Astrocyte of the spinal cord (primary cell): Measurements from ENCODE around the gene FCN1.

Experiments
- DNase-seq: peaks from one replicate; pipeline ENCODE4 v3.0.0; 2011; ENCODE audit warnings: low read depth, low spot score
- H3K4me3 ChIP-seq: 2 replicates; pipeline ENCODE4 v1.5.1; 2011; ENCODE audit warnings: low read depth, mild to moderate bottlenecking, low read length, moderate library complexity
- in situ Hi-C: cut with HindIII; loops from 2 replicates; pipeline ENCODE4 v1.10.0; 2017; ENCODE audit warnings: low sequenced_read_pairs
- TF ChIP-seq, protein P1 (sequence below): IDR thresholded peaks from 2 replicates; pipeline ENCODE4 v1.5.1; 2012; ENCODE audit warnings: low read depth, mild to moderate bottlenecking, low read length, inconsistent platforms

The FCN1 gene

DNA sequence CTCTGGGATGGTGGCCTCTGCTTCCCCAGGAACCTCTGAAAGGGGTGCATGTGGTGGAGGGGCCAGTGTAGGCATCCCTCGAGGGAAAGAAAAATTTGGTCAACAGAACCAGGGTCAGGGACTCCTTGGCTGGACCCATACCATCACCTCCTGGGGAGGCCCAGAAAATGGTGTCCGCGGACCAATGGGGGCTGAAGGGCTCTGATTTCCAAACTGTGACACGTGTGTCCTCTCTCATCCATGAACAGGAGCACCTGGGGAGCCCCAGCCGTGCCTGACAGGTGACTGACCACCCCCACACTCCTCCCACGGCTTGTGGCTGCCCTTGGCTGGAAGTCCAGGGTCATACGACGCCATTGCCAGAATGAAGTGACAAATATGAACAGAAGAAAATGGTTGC is 33.2 kb downstream of the FCN1 start:
- in situ Hi-C loops: no loop called here
- TF ChIP-seq, protein P1, sequence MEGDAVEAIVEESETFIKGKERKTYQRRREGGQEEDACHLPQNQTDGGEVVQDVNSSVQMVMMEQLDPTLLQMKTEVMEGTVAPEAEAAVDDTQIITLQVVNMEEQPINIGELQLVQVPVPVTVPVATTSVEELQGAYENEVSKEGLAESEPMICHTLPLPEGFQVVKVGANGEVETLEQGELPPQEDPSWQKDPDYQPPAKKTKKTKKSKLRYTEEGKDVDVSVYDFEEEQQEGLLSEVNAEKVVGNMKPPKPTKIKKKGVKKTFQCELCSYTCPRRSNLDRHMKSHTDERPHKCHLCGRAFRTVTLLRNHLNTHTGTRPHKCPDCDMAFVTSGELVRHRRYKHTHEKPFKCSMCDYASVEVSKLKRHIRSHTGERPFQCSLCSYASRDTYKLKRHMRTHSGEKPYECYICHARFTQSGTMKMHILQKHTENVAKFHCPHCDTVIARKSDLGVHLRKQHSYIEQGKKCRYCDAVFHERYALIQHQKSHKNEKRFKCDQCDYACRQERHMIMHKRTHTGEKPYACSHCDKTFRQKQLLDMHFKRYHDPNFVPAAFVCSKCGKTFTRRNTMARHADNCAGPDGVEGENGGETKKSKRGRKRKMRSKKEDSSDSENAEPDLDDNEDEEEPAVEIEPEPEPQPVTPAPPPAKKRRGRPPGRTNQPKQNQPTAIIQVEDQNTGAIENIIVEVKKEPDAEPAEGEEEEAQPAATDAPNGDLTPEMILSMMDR: no peak
- H3K4me3 ChIP-seq: no peak overlapping the region
- no peak for DNase-seq

DNA sequence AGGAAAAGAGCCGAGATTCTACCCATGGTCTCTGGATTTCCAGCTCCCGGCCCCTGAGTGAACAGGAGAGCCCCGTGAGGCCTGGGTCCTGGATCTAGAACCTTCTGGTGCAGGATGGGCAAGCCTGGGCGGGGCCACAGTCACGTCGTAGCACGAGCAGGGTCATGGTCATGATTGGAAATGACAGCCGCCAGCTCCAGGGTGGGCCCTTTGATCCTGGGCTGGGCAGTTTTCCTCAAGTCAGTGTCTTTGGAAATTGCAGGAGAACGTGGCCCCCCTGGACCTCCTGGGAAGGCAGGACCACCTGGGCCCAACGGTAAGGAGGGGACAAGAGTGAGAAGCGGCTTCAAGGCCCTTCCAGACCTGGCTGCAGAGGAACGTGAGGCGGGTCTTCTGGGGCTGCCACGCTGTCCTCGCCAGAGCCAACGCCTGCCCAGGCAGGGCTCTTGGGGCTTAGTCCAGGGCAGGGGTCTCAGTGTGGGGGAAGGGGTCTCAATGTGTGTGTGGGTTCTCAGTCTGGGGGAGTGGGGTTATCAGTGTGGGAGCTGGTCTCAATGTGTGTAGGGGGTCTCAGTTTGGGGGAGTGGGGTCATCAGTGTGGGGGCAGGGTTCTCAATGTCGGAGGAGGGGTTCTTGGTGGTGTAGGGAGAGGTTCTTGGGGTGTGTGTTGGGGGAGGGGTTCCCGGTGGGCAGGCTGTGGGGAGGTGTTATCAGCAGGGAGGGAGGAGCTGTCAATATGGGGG is 34.5 kb downstream of the FCN1 start:
- H3K4me3 ChIP-seq: no peak overlapping the region
- TF ChIP-seq, protein P1: no peak
- in situ Hi-C loops: no loop called here
- no peak for DNase-seq

DNA sequence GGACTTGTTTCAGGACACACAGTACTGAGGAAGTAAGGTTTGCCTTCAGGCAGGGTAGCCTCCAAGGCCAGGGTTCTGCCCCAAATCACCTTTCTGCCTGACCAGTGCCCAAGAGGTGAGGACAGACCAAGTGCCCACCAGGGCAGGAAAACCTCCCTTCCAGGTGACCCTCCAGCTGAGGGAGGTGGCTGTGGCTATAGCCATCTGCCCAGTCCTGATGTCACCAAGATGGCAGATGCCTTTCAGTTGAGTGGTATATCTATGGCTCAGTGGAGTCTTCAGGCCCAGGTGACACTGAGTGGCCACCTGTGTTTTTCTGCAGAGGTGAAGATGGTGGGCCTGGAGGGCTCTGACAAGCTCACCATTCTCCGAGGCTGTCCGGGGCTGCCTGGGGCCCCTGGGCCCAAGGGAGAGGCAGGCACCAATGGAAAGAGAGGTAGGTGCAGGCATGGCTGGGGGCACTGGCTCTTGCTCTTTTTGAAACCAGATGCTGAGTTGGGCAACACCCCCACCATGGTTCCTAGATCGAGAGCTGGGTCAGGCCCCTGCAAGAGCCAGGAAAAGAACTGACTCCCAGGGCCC is 35.4 kb downstream of the FCN1 start:
- H3K4me3 ChIP-seq: no peak overlapping the region
- in situ Hi-C loops: no loop called here
- DNase-seq: no peak
- TF ChIP-seq, protein P1: no peak

DNA sequence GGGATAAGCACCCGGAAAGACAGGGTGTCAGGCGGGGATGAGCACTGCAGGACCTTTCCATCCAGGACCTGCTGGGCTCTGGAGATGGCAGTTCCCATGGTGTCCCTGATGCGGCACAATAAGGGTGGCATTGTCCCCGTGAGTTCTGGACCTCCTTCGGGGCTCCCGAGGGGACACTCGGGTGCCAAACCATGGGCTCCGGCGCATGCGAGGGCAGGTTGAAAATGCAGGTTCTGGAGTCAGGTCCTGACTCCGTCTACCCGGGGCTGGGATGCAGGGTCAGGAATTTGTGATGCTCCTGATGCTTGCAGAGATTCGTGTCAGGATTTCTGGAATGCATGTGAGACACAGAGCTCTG is 36.4 kb downstream of the FCN1 start:
- TF ChIP-seq, protein P1: no peak
- in situ Hi-C loops: no loop called here
- DNase-seq: no peak
- no peak overlapping the region for H3K4me3 ChIP-seq

DNA sequence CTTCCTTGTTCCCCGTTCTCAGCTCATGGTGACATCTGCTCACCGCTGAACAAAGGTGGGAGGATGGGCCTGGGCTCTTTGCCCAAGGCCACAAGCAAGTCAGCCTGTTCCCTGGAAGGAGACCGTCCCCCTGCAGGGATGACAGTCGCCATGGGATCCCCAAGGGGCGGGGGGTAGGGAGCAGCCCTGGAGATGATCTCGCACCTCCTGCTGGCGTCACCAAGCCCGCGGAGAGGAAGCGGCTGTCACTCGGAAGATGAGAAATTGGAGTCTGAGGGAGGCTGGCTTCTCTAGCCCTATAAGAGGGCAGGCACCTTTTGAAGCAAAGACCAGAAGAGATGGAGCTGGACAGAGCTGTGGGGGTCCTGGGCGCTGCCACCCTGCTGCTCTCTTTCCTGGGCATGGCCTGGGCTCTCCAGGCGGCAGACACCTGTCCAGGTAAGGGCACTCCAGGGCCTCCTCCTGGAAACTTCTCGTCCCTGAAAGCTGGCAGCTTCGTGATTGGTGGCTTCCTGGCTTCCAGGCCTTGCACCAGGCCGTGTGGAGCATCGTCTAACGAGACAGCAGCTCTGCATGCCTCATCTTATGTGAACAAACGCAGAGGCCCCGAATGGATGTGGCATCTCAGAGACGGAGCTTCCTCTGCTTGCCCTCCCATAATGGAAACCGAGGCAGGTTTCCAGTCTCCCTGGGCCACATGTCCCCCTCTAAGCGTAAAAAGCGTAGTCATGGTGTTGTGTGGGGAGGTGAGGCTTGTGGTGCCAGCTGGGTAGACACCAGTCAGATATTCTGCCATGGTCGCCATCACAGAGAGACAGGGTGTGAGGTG is 37.0 kb downstream of the FCN1 start, which contains the start of gene FCN2:
TSS of gene FCN2 (plus strand) at position 327 of the 829 bp plus-strand sequence. CDS start at position 339, 12 bp downstream.
- H3K4me3 ChIP-seq: no peak within 1 kb of the TSS
- DNase-seq: no peak
- in situ Hi-C loops: no loop called here
- TF ChIP-seq, protein P1: no peak

DNA sequence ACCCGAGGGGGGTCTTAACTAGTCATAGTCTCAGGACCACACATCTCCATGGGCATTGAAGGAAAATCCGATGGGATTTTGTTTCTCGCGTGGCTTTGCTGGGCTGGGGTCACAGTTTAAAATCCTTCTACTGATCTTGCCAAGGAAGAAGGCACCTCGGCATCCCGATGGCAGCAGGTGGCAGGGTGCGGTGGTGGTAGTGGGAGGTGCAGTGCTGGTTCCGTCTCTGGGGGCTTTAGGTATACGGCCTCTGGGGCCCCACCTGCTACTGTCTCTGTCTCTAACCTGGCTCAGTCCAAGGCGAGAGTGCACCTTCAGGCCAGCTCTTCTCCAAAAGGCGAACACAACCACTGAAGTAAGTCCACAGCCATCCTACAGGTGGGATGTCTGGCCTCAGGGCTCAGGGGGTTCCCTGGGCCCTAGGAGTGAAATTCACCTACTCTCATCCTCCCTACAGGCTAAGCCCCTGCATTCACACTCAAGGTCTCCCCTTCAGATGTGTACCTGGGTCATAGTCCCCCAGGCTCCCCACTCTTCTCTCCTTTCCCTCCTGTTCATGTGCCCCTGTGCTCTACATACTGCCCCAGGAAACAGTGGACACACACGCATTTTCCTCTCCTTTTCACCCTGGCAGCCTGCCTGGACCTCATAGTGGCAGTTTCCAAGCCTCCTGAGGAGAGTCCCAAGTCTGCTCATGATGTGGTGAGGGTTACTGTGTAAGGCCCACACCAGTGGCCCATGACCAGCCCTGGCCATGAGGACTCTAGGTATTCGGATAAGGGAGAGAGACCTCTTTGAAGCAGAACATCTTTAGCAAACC is 37.8 kb downstream of the FCN1 start:
- in situ Hi-C loops: no loop called here
- TF ChIP-seq, protein P1: no peak
- no peak overlapping the region for H3K4me3 ChIP-seq
- no peak for DNase-seq
